Activated naive CD4-positive, alpha-beta T cell treated with anti-CD3 and anti-CD28 coated beads for 36 hours (primary cell): ENCODE data around the gene PANX2. TPM values are rescaled to one million over a fixed set of nuclear protein-coding genes. Genes with fewer than 3 reads are reported as not detected.

ENCODE experiments used
- CTCF ChIA-PET: fragments of 350-600 bp; sonication (Branson Sonifier 250); formaldehyde crosslinking; loops from one replicate; lab custom pipeline; 2021; ENCODE audit warnings: antibody characterized with exemption; lab: Charles Lee
- DNase-seq: peaks from one replicate; pipeline ENCODE4 v3.0.0-alpha.2; 2020
- H3K27ac Mint-ChIP-seq: one replicate; pipeline ENCODE4 v1.8.0; 2021; ENCODE audit warnings: mild to moderate bottlenecking, mixed read lengths
- H3K27me3 Mint-ChIP-seq: one replicate; pipeline ENCODE4 v1.8.0; 2021; ENCODE audit warnings: low read depth, mixed read lengths
- H3K36me3 Mint-ChIP-seq: one replicate; pipeline ENCODE4 v1.8.0; 2021; ENCODE audit warnings: low read depth, mixed read lengths
- H3K4me1 Mint-ChIP-seq: one replicate; pipeline ENCODE4 v1.8.0; 2021; ENCODE audit warnings: low read depth, mixed read lengths
- H3K4me3 Mint-ChIP-seq: one replicate; pipeline ENCODE4 v1.8.0; 2021; ENCODE audit warnings: mild to moderate bottlenecking, moderate library complexity, mixed read lengths
- H3K9me3 Mint-ChIP-seq: one replicate; pipeline ENCODE4 v1.8.0; 2021; ENCODE audit warnings: mixed read lengths
- intact Hi-C: fragments of 100-400 bp; cut with micrococcal nuclease; formaldehyde crosslinking; loops from one replicate; pipeline ENCODE4 v1.15.1; 2023
- total RNA-seq, 2 experiments: library from RNA; stranded (reverse); gene quantifications; one replicate each; pipeline ENCODE4 v1.2.3, GENCODE V29; 2021

The PANX2 gene
- total RNA-seq, 2 experiments from 2014 or later: 1.2 to 1.7 TPM

DNA sequence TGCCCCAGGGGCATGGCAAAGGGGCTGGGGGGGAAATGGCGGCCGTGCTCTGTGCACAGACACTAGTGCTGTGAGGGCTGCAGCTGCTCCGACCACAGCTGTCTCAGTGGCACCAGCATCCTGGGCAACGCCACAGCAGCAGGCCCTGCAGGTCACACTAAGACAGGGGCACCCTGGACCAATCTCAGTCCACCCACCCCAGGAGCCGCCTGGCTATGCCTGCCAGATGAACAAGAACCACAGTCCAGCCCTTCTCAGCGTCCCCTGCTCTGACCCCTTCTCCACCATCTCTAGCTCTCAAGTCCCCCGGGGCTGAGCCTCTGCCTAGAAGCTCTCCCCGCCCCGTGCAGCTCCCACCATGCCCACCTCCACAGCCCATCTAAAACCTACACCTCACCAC, 57.8 kb downstream of the PANX2 start:
- intact Hi-C loops: no loop called here
- Mint-ChIP-seq H3K27ac (no peak overlapping the region), H3K4me1 (peaks cover 4% of the 10 kb centered on the region), H3K4me3 (no peak overlapping the region), H3K27me3 (no peaks in the 10 kb centered on the region), H3K36me3 (peaks cover 9% of the 10 kb centered on the region), H3K9me3 (no peaks in the 10 kb centered on the region)
- DNase-seq: no peak
- CTCF ChIA-PET: no interaction called here

DNA sequence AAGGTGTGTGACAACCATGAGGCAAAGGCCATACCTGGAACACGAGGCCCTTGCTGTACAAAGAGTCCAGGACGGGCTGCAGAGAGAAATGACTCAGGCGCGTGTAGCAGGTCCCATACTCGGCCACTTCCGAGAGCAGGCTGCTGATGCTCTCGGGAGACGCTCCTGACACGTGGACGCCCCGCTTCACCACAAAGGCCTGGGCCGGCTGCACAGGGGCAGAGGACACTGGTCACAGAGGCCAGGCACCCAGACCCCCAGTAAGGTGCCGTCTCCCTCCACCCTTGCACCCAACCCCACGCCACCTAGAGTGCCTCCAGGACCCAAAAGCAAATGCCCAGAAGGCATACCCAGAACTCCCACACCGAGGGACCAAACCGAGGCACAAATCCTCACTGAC, 58.8 kb downstream of the PANX2 start:
- Mint-ChIP-seq H3K4me1 (peaks cover 4% of the 10 kb centered on the region), H3K9me3 (no peaks in the 10 kb centered on the region), H3K27me3 (no peaks in the 10 kb centered on the region), H3K4me3 (no peak overlapping the region), H3K36me3 (peaks cover 9% of the 10 kb centered on the region), H3K27ac (no peak overlapping the region)
- intact Hi-C loops: no loop called here
- CTCF ChIA-PET: no interaction called here
- no peak for DNase-seq

Other genes starting within 250 kb of the PANX2 start
- gene PIM3, start 210.0 kb upstream of the PANX2 start, total RNA-seq: 100 to 1,000 TPM; 202 to 210 TPM
- gene IL17REL, start 158.0 kb upstream of the PANX2 start, total RNA-seq: under 1 TPM; 0.12 to 0.15 TPM
- gene TTLL8, start 112.4 kb upstream of the PANX2 start, total RNA-seq: not detected
- gene MLC1, start 85.3 kb upstream of the PANX2 start, total RNA-seq: under 1 TPM in 1 of 2 experiments, not detected in 1; 0.05 TPM
- not detected for gene MOV10L1, start 80.7 kb upstream of the PANX2 start, total RNA-seq
- 10 to 100 TPM; 61.0 to 62.8 TPM for gene TRABD, start 15.2 kb downstream of the PANX2 start, total RNA-seq
- 10 to 100 TPM; 16.5 to 16.7 TPM for gene SELENOO, start 30.3 kb downstream of the PANX2 start, total RNA-seq
- 10 to 100 TPM; 44.5 to 47.8 TPM for gene TUBGCP6, start 74.3 kb downstream of the PANX2 start, total RNA-seq
- 10 to 100 TPM; 35.4 to 38.0 TPM for gene HDAC10, start 80.5 kb downstream of the PANX2 start, total RNA-seq
- 10 to 100 TPM; 12.3 to 12.4 TPM for gene MAPK12, start 91.0 kb downstream of the PANX2 start, total RNA-seq
- gene MAPK11, start 99.6 kb downstream of the PANX2 start, total RNA-seq: 10 to 100 TPM; 17.5 to 17.9 TPM
- gene PLXNB2, start 136.9 kb downstream of the PANX2 start, total RNA-seq: 10 to 100 TPM in 1 of 2 experiments, 1 to 10 TPM in 1; 9.8 to 10.4 TPM
- gene DENND6B, start 156.3 kb downstream of the PANX2 start, total RNA-seq: 1 to 10 TPM; 1.8 to 2.1 TPM
- 10 to 100 TPM; 33.7 to 34.7 TPM for gene PPP6R2, start 172.6 kb downstream of the PANX2 start, total RNA-seq